Omental fat pad (tissue), 4 donors: ENCODE data around the gene KLC3. TPM values are rescaled to one million over a fixed set of nuclear protein-coding genes. Genes with fewer than 3 reads are reported as not detected.
"Not testable (repeated sequence)": the region's sequence is repeated elsewhere in the genome, so short reads cannot be mapped to it uniquely, and the experiment has no call there.

Experiments
- ATAC-seq: fragments of 150-250 bp; one replicate; pipeline ENCODE4 v1.9.1; 2016; ENCODE audit warnings: mild to moderate bottlenecking, moderate library complexity; ENCODE audit not compliant: low FRiP score
- DNase-seq: peaks from one replicate; pipeline ENCODE4 v3.0.0-alpha.2; 2019; ENCODE audit warnings: low spot score
- total RNA-seq, 4 donors: library from RNA; depleted of rRNA; stranded (reverse); fragments of >200 nt; gene quantifications; one replicate each; pipeline ENCODE4 v1.1.0, GENCODE V29; 2016
- TF ChIP-seq, protein P1 (sequence below), 3 donors: fragments of 450-650 bp; IDR thresholded peaks; one replicate each; pipeline ENCODE4 v1.5.1; 2016 to 2017; ENCODE audit warnings: antibody characterized with exemption in 3 of 3, mild to moderate bottlenecking in 3 of 3, moderate library complexity in 2 of 3

The KLC3 gene
- total RNA-seq, 4 donors from 2014 or later: 0.36 to 2.0 TPM; not detected in 2

DNA sequence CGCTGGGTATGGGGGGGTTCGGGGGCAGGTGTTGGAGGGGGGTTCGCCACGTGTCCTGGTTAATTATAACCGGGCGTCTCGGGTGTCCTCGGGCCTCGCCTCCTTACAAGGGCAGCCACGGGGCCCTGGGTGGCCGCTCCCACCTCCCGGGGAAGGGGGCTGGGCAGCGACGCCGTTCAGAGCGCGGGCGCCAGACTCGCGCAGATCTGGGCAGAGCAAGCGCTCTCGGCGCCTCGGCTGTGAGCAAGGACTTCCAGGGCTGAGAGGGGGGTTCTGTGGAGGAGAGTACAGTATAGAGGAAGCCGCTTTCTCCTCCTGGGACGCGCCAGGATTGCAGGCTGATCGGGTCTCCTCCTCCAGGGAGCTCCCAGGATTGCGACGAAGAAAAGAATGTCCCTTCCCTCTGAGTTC is 16.9 kb upstream of the KLC3 start:
- TF ChIP-seq, protein P1, sequence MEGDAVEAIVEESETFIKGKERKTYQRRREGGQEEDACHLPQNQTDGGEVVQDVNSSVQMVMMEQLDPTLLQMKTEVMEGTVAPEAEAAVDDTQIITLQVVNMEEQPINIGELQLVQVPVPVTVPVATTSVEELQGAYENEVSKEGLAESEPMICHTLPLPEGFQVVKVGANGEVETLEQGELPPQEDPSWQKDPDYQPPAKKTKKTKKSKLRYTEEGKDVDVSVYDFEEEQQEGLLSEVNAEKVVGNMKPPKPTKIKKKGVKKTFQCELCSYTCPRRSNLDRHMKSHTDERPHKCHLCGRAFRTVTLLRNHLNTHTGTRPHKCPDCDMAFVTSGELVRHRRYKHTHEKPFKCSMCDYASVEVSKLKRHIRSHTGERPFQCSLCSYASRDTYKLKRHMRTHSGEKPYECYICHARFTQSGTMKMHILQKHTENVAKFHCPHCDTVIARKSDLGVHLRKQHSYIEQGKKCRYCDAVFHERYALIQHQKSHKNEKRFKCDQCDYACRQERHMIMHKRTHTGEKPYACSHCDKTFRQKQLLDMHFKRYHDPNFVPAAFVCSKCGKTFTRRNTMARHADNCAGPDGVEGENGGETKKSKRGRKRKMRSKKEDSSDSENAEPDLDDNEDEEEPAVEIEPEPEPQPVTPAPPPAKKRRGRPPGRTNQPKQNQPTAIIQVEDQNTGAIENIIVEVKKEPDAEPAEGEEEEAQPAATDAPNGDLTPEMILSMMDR (IDR thresholded peaks at IDR 0.05): no peak
- ATAC-seq (no peak), DNase-seq (no peak)

DNA sequence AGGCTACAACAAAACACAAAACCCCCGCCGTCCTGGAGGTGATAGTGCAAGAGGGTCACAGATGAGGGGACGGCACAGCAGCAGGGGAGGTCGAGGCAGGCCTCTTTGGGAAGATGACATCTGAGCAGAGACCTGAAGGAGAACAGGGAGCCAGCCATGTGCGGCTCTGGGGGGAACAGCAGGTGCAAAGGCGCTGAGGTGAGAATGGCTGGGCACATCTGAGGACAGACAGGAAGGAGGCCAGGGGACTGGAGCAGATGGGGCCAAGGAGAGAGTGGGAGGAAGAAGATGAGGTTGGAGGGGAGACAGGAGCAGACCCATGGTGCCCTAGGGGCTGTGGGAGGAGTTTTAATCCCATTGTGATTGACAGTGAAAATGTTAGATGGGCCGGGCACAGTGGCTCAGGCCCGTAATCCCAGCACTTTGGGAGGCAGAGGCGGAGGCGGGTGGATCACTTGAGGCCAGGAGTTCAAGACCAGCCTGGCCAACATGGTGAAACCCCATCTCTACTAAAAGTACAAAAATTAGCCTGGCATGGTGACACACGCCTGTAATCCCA is 16.1 kb upstream of the KLC3 start:
- TF ChIP-seq, protein P1 (IDR thresholded peaks at IDR 0.05): no peak
- no peak for ATAC-seq
- no peak for DNase-seq

DNA sequence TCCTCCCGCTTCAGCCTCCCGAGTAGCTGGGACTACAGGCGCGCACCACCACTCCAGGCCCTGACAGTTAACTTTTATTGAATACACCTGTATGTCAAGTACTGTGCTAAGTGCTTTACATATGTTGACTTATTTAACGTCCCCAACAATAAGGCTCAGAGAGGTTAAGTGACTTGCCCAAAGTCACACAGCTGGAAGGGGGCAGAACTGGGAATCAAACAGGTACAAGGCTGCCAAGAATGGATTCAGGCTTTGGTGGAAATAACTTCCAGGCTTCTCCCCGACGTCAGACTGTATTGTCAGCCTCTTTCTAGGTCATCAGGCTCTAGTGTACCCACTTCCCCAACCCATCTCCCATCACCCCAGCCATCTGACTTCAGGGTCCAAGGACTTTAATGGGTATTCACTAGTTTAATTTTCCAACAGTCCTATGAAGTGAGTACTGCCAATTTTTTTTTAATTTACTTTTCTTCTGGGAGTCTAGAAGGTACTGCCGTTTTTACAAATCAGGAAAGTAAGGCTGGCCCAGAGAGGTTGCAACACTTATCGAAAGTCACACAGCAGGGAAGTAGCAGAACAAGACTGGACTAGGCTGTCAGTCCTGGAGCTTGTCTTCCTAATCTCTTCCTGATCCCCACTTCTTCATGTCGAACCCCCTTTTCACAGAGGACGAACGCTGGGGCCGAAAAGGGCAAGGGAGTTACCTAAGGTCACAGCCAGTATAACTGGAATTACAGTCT is 13.0 kb upstream of the KLC3 start:
- no peak for ATAC-seq
- no peak for DNase-seq

DNA sequence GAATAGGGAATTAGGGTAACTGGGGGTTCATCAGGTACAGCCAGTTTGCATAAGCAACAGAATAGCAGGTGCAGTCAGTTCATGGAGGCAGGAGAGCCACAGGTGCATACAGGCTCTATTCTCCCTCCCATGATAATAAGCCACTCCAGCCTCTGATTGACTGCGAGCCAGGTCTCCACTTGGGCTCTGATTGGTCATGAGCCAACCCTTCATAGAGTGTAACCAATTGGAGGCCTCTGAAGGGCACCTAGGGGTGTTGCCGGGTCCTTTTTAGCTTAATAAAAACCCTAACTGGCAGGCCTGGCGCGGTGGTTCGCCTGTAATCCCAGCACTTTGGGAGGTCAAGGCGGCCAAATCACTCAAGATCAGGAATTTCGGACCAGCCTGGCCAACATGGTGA is 9.1 kb upstream of the KLC3 start:
- ATAC-seq: no peak
- no peak for DNase-seq
- TF ChIP-seq, protein P1 (IDR thresholded peaks at IDR 0.05): no peak

More for the DNA sequence above, 13.0 kb upstream of the KLC3 start:
- TF ChIP-seq, protein P1 (IDR thresholded peaks at IDR 0.05): no peak

DNA sequence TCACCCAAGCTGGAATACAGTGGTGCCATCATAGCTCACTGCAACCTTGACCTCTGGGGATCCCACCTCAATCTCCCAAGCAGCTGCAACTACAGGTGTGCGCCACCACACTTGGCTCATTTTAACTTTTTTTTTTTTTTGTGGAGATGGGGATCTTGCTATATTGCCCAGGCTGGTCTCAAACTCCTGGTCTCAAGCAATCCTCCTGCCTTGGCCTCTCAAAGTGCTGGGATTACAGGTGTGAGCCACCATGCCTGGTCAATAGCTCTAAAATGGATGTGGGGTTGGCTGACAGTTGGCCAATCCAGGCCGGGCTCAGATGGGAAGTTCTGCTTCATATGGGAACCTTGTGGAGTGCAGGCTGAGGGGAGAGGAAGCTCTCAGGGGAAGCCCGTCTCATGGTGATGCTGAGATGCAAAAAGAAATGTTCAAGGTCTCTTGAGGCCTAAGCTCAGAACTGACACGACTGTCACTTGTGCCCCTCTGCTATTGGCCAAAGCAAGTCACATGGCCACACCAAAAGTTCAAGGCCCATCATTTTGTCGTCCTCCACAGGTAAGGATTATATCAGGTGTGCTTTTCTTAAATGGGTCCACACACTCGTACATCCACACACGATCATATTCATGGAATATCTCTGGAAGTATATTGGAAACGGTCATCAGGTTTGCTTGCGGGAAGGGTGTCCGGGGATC is 6.8 kb upstream of the KLC3 start:
- TF ChIP-seq, protein P1 (IDR thresholded peaks at IDR 0.05): no peak
- no peak for DNase-seq
- no peak for ATAC-seq

DNA sequence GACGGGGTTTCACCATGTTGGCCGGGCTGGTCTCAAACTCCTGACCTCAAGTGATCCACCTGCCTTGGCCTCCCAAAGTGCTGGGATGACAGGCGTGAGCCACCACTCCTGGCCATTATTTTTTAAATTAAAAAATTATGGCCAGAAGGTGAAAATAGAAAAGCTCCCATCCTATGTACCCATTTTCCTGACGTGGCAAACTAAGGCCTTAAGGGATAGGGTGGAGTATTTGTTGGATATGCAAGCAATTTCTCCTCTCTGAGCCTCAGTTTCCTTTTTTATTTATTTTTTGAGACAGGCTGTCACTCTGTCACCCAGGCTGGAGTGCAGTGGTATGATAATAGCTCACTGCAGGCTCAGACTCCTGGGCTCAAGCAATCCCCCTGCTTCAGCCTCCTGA is 5.7 kb upstream of the KLC3 start:
- DNase-seq, ATAC-seq: not testable (repeated sequence)

DNA sequence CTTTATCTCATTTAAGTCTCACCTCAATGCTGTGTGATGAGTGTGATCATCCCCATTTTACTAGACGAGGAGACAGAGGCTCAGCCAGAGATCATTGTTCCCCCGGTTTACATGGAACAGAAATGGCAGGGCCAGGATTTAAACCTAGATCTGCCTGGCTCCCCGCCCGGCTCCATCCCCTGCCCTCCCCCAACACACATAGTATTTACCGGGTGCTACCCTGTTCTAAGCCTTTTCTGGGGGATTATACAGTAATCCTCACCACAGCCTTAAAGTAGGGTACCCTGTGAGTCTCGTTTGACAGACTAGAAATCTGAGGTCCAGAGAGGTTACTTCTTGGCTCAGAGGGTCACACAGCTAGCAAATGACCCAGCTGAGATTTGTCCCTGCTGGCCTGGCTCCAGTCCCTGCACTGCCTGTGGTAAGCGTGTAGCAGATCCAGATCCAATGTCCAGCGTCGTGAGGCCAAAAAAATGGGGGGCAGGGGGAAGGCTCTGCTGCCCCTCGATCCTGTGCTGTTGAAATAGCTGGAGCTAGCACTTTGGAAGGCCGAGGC is 3.8 kb upstream of the KLC3 start:
- no peak for DNase-seq
- TF ChIP-seq, protein P1 (IDR thresholded peaks at IDR 0.05): no peak

More for the DNA sequence above, 3.8 kb upstream of the KLC3 start:
- no peak for ATAC-seq
